LNCaP clone FGC (cell line): ENCODE data around the gene SLC2A3.
"Not testable (repeated sequence)": the region's sequence is repeated elsewhere in the genome, so short reads cannot be mapped to it uniquely, and the experiment has no call there.

Experiments used
- DNase-seq: peaks from one replicate; pipeline ENCODE4 v3.0.0-alpha.2; 2011; ENCODE audit warnings: low read depth
- H3K4me3 ChIP-seq: 2 replicates; pipeline ENCODE4 v1.5.1; 2011; ENCODE audit warnings: mild to moderate bottlenecking, low read depth, low read length, control low read depth
- TF ChIP-seq, protein P1 (sequence below): IDR thresholded peaks from 2 replicates; pipeline ENCODE4 v1.5.1; 2012; ENCODE audit warnings: mild to moderate bottlenecking; ENCODE audit not compliant: control insufficient read depth, insufficient read depth; ENCODE audit errors: extremely low read depth

Gene SLC2A3

DNA sequence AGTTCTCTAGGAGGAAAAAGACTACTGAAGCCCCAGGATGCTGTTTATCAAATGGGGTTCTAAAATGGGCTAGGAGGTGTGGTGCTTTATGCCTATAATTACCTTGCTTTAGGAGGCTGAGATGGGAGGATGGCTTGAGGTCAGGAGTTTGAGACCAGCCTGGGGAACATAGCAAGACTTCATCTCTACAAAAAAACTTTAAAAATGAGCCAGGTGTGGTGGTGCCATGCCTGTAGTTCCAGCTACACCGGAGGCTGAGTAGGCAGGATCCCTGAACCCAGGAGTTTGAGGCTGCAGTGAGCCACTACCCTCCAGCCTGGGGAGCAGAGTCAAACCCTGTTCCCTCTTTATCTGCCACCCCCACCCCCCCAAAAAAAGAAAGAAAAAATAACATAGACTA is 23.3 kb upstream of the SLC2A3 start:
- TF ChIP-seq, protein P1, sequence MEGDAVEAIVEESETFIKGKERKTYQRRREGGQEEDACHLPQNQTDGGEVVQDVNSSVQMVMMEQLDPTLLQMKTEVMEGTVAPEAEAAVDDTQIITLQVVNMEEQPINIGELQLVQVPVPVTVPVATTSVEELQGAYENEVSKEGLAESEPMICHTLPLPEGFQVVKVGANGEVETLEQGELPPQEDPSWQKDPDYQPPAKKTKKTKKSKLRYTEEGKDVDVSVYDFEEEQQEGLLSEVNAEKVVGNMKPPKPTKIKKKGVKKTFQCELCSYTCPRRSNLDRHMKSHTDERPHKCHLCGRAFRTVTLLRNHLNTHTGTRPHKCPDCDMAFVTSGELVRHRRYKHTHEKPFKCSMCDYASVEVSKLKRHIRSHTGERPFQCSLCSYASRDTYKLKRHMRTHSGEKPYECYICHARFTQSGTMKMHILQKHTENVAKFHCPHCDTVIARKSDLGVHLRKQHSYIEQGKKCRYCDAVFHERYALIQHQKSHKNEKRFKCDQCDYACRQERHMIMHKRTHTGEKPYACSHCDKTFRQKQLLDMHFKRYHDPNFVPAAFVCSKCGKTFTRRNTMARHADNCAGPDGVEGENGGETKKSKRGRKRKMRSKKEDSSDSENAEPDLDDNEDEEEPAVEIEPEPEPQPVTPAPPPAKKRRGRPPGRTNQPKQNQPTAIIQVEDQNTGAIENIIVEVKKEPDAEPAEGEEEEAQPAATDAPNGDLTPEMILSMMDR: no peak
- H3K4me3 ChIP-seq: no peak overlapping the region
- no peak for DNase-seq

DNA sequence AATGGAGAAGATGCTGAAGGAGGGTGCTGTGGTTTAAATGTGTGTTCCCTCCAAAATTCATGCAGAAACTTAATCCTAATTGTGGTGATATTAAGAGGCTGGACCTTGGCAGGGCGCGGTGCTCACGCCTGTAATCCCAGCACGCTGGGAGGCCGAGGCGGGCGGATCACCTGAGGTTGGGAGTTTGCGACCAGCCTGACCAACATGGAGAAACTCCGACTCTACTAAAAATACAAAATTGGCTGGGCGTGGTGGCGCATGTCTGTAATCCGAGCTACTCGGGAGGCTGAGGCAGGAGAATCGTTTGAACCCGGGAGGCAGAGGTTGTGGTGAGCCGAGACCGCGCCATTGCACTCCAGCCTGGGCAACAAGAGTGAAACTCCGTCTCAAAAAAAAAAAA is 18.9 kb upstream of the SLC2A3 start:
- not testable (repeated sequence) for H3K4me3 ChIP-seq, DNase-seq

DNA sequence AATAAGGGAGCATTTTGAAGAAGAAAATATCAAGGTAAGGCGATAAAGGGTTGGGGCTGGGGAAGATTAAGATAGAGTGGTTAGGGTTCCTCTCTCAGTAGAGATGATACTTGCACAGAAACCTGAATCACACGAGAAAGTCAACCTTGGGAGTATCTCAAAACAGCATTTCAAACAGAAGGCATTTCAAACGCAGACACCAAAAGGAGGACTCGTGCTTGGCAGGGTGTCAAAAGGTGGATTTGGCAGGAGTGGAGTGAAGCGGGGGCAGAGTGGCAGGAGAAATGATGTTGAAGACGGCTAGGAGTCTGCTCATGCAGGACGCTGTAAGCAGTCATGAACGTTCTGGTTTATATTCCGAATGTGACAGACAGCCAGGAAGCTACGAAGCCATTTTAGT is 18.4 kb upstream of the SLC2A3 start:
- DNase-seq: not testable (repeated sequence)

DNA sequence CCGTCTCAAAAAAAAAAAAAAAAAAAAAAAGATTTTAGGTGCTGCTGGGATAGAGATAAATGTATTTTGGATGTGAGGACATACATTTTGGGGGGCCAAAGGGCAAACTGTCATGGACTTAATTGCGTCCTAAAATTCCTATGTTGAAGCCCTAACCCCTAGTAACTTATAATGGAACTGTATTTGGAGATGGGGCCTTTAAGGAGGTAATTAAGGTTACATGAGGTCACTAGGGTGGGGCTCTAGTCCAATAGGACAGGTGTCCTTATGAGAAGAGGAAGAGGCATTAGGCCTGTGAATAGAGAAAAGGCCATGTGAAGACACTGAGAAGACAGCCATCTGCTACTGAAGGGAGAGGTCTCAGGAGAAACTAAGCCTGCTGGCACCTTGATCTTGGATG is 17.9 kb upstream of the SLC2A3 start:
- not testable (repeated sequence) for DNase-seq, H3K4me3 ChIP-seq

More for the DNA sequence above, 18.4 kb upstream of the SLC2A3 start:
- H3K4me3 ChIP-seq: not testable (repeated sequence)

DNA sequence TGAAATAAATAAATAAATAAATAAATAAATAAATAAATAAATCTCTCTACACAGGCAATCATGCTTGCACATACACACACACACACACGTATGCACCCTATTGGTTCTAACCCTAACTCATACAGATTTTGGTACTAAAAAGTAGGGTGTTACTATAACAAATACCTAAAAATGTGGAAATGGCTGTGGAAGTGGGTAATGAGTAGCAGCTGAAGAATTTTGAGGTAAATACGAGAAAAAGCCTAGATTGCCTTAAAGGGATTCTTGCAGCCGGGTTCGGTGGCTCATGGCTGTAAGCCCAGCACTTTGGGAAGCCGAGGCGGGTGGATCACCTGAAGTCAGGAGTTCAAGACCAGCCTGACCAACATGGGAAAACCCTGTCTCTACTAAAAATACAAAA is 15.7 kb upstream of the SLC2A3 start:
- H3K4me3 ChIP-seq: no peak overlapping the region
- DNase-seq: no peak
- TF ChIP-seq, protein P1: no peak

DNA sequence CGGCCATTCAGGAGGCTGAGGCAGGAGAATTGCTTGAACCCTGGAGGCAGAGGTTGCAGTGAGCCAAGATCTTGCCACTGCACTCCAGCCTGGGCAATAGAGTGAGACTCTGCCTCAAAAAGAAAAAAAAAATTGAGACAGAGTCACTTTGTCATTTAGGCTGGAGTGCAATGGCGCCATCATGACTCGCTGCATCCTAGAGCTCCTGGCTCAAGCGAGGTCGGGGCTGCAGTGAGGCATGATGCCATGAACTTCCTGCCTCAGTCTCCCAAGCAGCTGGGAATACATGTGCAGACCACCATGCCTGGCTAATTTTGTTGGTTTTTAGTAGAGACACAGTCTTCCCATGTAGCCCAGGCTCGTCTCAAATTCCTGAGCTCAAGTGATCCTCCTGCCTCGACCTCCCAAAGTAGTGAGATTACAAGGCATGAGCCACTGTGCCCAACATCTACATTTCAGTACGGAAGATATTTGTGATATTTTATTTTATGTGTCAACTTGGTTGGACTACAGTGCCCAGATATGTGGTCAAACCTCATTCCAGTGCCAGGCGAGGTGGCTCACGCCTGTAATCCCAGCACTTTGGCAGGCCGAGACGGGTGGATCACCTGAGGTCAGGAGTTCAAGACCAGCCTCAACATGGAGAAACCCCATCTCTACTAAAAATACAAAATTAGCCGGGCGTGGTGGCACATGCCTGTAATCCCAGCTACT is 14.4 kb upstream of the SLC2A3 start:
- not testable (repeated sequence) for DNase-seq, H3K4me3 ChIP-seq

DNA sequence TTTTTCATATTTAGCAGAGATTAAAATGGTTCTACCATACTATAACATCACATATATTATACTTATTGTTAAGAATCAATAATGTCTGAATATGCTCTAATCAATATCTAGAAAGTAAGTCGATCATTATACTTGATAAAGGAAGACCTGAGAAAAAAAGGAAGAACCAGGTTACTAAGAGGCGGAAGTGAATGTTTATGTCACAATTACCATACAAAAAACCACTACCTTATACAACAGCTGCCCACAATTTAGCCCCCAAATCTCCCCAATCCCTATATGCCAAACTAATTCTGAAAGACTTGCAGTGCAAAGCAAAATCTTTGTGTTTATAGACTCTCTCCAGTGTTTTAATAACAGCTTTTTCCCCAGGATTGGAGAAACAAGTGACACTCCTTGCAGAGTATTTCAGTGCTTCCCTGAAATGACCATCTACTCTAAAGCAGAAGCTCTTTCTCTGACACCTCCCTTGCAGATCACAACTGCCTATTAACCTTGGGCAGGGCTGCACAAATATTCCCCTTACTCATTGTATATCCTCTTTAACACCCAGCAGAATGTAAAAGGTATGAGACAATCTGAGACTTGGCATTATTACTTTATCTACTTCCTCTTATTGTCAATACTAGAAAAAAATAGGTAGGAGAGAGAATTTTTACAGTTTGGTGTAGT is 12.7 kb upstream of the SLC2A3 start:
- TF ChIP-seq, protein P1: no peak
- DNase-seq: no peak
- no peak overlapping the region for H3K4me3 ChIP-seq

DNA sequence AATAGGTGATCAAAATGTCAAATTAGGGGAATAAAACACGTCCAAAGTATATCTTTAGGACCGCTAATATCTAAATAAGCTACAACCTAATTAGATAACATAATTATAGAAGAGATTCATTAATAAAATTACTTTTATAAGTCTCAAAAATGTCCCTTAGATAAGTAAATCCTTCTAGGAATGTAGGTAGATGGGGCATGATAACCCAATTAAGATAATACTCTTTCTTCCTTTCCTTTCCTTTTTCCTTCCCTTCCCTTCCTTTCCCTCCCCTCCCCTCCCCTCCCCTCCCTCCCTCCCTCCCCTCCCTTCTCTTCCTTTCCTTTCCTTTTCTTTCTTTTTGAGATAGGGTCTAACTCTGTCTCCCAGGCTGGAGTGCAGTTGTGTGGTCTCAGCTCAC is 11.0 kb upstream of the SLC2A3 start:
- DNase-seq: no peak
- H3K4me3 ChIP-seq: no peak overlapping the region
- TF ChIP-seq, protein P1: no peak

DNA sequence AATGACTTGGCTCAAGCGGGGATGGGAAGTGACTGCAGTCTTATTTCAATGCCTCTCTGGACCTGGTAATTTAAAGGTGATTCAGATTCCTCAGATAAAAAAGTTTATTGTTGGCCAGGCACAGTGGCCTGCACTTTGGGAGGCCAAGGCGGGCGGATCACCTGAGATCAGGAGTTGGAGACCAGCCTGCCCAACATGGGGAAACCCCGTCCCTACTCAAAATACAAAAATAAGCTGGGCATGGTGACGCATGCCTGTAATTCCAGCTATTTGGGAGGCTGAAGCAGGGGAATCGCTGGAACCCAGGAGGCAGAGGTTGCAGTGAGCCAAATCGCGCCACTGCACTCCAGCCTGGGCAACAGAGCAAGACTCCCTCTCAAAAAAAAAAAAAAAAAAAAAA is 8.8 kb upstream of the SLC2A3 start:
- not testable (repeated sequence) for DNase-seq, H3K4me3 ChIP-seq
